ENCODE results near the gene WDR1.

GRCh38 chr4:10153161-10153560 is 36.6 kb upstream of the WDR1 start:
- no peak for TF ChIP-seq CTCF (IDR thresholded peaks at IDR 0.05)
- TF ChIP-seq POLR2A (IDR thresholded peaks at IDR 0.05): no peak
